ENCODE measurements around the gene CHAMP1. TPM values are rescaled to one million over a fixed set of nuclear protein-coding genes. Genes with fewer than 3 reads are reported as not detected.
A peak's percentile ranks its signal among the peaks of the same experiment; 100 is the strongest.

The CHAMP1 gene, protein sequence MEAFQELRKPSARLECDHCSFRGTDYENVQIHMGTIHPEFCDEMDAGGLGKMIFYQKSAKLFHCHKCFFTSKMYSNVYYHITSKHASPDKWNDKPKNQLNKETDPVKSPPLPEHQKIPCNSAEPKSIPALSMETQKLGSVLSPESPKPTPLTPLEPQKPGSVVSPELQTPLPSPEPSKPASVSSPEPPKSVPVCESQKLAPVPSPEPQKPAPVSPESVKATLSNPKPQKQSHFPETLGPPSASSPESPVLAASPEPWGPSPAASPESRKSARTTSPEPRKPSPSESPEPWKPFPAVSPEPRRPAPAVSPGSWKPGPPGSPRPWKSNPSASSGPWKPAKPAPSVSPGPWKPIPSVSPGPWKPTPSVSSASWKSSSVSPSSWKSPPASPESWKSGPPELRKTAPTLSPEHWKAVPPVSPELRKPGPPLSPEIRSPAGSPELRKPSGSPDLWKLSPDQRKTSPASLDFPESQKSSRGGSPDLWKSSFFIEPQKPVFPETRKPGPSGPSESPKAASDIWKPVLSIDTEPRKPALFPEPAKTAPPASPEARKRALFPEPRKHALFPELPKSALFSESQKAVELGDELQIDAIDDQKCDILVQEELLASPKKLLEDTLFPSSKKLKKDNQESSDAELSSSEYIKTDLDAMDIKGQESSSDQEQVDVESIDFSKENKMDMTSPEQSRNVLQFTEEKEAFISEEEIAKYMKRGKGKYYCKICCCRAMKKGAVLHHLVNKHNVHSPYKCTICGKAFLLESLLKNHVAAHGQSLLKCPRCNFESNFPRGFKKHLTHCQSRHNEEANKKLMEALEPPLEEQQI
- total RNA-seq (2014; rRNA removed; shearing (Covaris generic); ENCODE audit: low replicate concordance), result 22.5 and 35.2 TPM in 2 replicates

DNA sequence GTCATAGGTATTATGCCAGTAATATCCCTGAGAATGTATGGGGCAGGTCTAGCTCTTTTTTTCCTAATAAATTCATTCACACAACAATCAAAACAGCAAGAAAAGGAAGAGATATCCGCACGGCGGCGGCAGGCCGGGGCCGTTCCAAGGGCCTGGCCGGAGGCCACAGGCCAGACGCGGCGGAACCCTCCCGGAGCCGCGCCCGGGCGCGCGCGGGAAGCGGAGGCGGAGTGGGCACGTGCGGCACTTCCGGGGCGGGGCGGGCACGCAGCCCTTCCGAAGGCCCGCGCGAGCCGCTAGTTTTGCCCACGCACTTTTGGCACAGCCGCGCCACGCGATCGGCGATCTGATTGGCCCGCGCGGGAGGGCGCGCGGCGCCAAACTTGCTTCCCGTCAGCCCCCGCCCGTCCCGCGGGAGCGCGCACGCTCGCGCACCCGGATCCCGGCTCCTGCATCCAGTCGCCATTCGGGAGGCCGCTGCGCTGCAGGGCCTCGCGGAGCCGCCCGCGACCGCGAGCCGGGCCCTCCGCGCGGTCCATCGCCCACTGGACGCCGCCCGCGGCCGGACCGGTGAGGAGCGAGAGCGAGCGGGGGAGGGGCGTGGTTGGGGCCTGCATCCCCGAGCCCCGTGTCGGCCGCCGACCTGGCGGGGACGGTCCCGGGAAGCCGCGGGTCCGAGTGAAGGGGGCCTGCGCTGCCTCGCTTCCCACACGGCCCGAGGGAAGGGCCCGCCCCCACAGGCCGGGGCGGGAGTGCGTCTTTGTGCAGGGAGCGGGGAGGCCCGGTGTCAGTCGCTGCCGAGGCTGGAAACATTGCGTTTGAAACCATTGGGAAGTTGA lies at the start of gene CHAMP1:
CHAMP1 (plus strand) TSS at position 430 of the 839 bp plus-strand sequence. CDS start 9,340 bp downstream, outside the sequence.
- H3K4me1 ChIP-seq (ENCODE audit: low read length), result peaks cover 64% of the 10 kb centered on the region
- H3K4me2 ChIP-seq (ENCODE audit: low read depth, low read length, poor library complexity, severe bottlenecking), result peak within 1 kb of the TSS; percentile 86
- H3K79me2 ChIP-seq (ENCODE audit: low read length), result peaks cover 60% of the 10 kb centered on the region
- H3K9me3 ChIP-seq (ENCODE audit: low read length), result no peaks in the 10 kb centered on the region
- H3K9me2 ChIP-seq (replicated peaks; ENCODE audit: insufficient read depth, low read length), result no peaks in the 10 kb centered on the region; the same call in 1 of the 2 replicates
- peak; percentile 98 for DNase-seq
- H3K9ac ChIP-seq (ENCODE audit: low read length), result peak within 1 kb of the TSS; percentile 96
- H2AFZ ChIP-seq (ENCODE audit: low read length), result peak within 1 kb of the TSS; percentile 65
- no peaks in the 10 kb centered on the region for H3K27me3 ChIP-seq (ENCODE audit: low read length)
- H3K36me3 ChIP-seq (ENCODE audit: insufficient read depth, low read length), result peaks cover 10% of the 10 kb centered on the region; the same call in 1 of the 2 replicates
- H3K27ac ChIP-seq (ENCODE audit: low read length), result peak within 1 kb of the TSS; percentile 92
- H3K4me3 ChIP-seq (ENCODE audit: low read length), result peak within 1 kb of the TSS; percentile 76
- H4K20me1 ChIP-seq (ENCODE audit: insufficient read depth, low read depth, low read length), result peaks cover 38% of the 10 kb centered on the region; the same call in 1 of the 2 replicates

GRCh38 chr13:114264886-114265611 lies 49.3 kb upstream of the CHAMP1 start:
- H3K9ac ChIP-seq (ENCODE audit: low read length), result no peak overlapping the region
- peaks cover 92% of the 10 kb centered on the region for H3K36me3 ChIP-seq (ENCODE audit: insufficient read depth, low read length)
- peaks cover 16% of the 10 kb centered on the region for H3K4me1 ChIP-seq (ENCODE audit: low read length)

DNA sequence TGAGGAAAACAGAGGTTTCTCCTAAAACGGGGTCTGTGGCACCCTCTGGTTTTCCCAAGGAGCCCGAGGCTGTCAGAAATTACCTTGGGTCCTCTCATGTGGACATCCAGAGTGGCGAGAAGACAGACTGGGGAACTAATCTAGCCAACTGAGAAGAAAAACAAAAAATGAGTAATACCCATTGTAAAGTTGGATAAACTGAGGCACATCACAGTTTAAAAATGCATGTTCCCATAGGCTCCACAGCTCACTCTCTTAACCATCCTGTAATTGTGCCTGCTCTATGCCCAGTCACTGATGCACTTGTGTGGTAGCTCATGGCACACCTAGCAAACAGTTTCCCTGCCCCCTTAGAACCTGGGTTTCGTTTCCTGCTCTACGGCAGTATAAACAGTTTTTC lies 48.1 kb upstream of the CHAMP1 start:
- no peak overlapping the region for H3K27ac ChIP-seq (ENCODE audit: low read length)
- DNase-seq, result no peak
- H3K36me3 ChIP-seq (ENCODE audit: insufficient read depth, low read length), result peaks cover 80% of the 10 kb centered on the region
- no peak overlapping the region for H3K9ac ChIP-seq (ENCODE audit: low read length)
- no peak overlapping the region for H2AFZ ChIP-seq (ENCODE audit: low read length)
- peaks cover 16% of the 10 kb centered on the region for H3K4me1 ChIP-seq (ENCODE audit: low read length)
- no peaks in the 10 kb centered on the region for H3K9me2 ChIP-seq (replicated peaks; ENCODE audit: insufficient read depth, low read length)
- no peaks in the 10 kb centered on the region for H4K20me1 ChIP-seq (ENCODE audit: insufficient read depth, low read depth, low read length)
- H3K79me2 ChIP-seq (ENCODE audit: low read length), result peaks cover 3% of the 10 kb centered on the region; the same call in 1 of the 2 replicates
- H3K27me3 ChIP-seq (ENCODE audit: low read length), result no peaks in the 10 kb centered on the region
- H3K4me2 ChIP-seq (ENCODE audit: low read depth, low read length, poor library complexity, severe bottlenecking), result no peak overlapping the region
- no peak overlapping the region for H3K4me3 ChIP-seq (ENCODE audit: low read length)
- peaks cover 3% of the 10 kb centered on the region; the same call in 1 of the 2 replicates for H3K9me3 ChIP-seq (ENCODE audit: low read length)

More at GRCh38 chr13:114264886-114265611, 49.3 kb upstream of the CHAMP1 start:
- Histone ChIP-seq H3K79me2 (ENCODE audit: low read length) (peaks cover 3% of the 10 kb centered on the region; the same call in 1 of the 2 replicates), H3K9me2 (replicated peaks; ENCODE audit: insufficient read depth, low read length) (no peaks in the 10 kb centered on the region), H3K4me3 (ENCODE audit: low read length) (no peak overlapping the region), H3K27me3 (ENCODE audit: low read length) (no peaks in the 10 kb centered on the region), H3K9me3 (ENCODE audit: low read length) (peaks cover 3% of the 10 kb centered on the region; the same call in 1 of the 2 replicates), H3K4me2 (ENCODE audit: low read depth, low read length, poor library complexity, severe bottlenecking) (no peak overlapping the region), H3K27ac (ENCODE audit: low read length) (no peak overlapping the region), H4K20me1 (ENCODE audit: insufficient read depth, low read depth, low read length) (no peaks in the 10 kb centered on the region), H2AFZ (ENCODE audit: low read length) (no peak overlapping the region)
- DNase-seq, result no peak

GRCh38 chr13:114268344-114269280 lies 45.7 kb upstream of the CHAMP1 start:
- no peak overlapping the region for H3K9ac ChIP-seq (ENCODE audit: low read length)
- peaks cover 3% of the 10 kb centered on the region; the same call in 1 of the 2 replicates for H3K9me3 ChIP-seq (ENCODE audit: low read length)
- H3K36me3 ChIP-seq (ENCODE audit: insufficient read depth, low read length), result peaks cover 71% of the 10 kb centered on the region
- no peaks in the 10 kb centered on the region for H3K27me3 ChIP-seq (ENCODE audit: low read length)
- peak; percentile 79 for DNase-seq
- no peak overlapping the region for H3K4me2 ChIP-seq (ENCODE audit: low read depth, low read length, poor library complexity, severe bottlenecking)
- H3K4me1 ChIP-seq (ENCODE audit: low read length), result peaks cover 16% of the 10 kb centered on the region
- H4K20me1 ChIP-seq (ENCODE audit: insufficient read depth, low read depth, low read length), result no peaks in the 10 kb centered on the region
- no peak overlapping the region for H3K4me3 ChIP-seq (ENCODE audit: low read length)
- peak overlapping the region; percentile 65 for H3K27ac ChIP-seq (ENCODE audit: low read length)
- peaks cover 2% of the 10 kb centered on the region; the same call in 1 of the 2 replicates for H3K79me2 ChIP-seq (ENCODE audit: low read length)
- H2AFZ ChIP-seq (ENCODE audit: low read length), result no peak overlapping the region
- no peaks in the 10 kb centered on the region for H3K9me2 ChIP-seq (replicated peaks; ENCODE audit: insufficient read depth, low read length)

- Histone ChIP-seq H3K4me2 (ENCODE audit: low read depth, low read length, poor library complexity, severe bottlenecking) (no peak overlapping the region), H4K20me1 (ENCODE audit: insufficient read depth, low read depth, low read length) (no peaks in the 10 kb centered on the region), H3K79me2 (ENCODE audit: low read length) (no peaks in the 10 kb centered on the region), H3K4me1 (ENCODE audit: low read length) (peaks cover 16% of the 10 kb centered on the region), H2AFZ (ENCODE audit: low read length) (no peak overlapping the region), H3K27me3 (ENCODE audit: low read length) (no peaks in the 10 kb centered on the region), H3K9me2 (replicated peaks; ENCODE audit: insufficient read depth, low read length) (no peaks in the 10 kb centered on the region), H3K9ac (ENCODE audit: low read length) (no peak overlapping the region), H3K4me3 (ENCODE audit: low read length) (no peak overlapping the region), H3K27ac (ENCODE audit: low read length) (peak overlapping the region; percentile 65; the same call in 1 of the 2 replicates), H3K36me3 (ENCODE audit: insufficient read depth, low read length) (peaks cover 67% of the 10 kb centered on the region), H3K9me3 (ENCODE audit: low read length) (peaks cover 3% of the 10 kb centered on the region; the same call in 1 of the 2 replicates)
- no peak for DNase-seq
Observed at GRCh38 chr13:114269281-114269770, 45.0 kb upstream of the CHAMP1 start.

DNA sequence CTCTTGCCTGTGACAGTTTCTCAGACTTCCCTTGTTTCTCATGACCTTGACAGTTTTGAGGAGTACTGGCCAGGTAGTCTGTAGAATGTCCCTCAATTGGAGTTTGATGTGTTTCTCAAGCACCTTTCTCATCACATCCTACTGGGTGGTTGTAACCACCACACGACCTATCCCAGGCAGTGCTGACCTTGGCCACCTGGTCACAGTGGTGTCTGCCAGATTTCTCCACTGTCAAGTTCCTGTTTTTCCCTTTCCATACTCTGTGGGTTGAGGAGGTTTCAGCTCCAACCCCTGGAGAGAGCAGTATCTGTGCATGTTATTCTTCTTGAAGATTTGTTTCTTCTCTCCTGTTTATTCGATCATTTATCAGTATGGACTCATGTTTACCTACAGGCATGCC lies 41.3 kb upstream of the CHAMP1 start:
- no peak overlapping the region for H3K4me3 ChIP-seq (ENCODE audit: low read length)

More for the DNA sequence above, 41.3 kb upstream of the CHAMP1 start:
- Histone ChIP-seq H3K4me1 (ENCODE audit: low read length) (peaks cover 12% of the 10 kb centered on the region), H3K4me2 (ENCODE audit: low read depth, low read length, poor library complexity, severe bottlenecking) (no peak overlapping the region), H4K20me1 (ENCODE audit: insufficient read depth, low read depth, low read length) (no peaks in the 10 kb centered on the region), H3K27ac (ENCODE audit: low read length) (no peak overlapping the region), H3K27me3 (ENCODE audit: low read length) (no peaks in the 10 kb centered on the region), H2AFZ (ENCODE audit: low read length) (no peak overlapping the region), H3K36me3 (ENCODE audit: insufficient read depth, low read length) (peaks cover 42% of the 10 kb centered on the region), H3K9me3 (ENCODE audit: low read length) (peaks cover under 1% of the 10 kb centered on the region; the same call in 1 of the 2 replicates), H3K9me2 (replicated peaks; ENCODE audit: insufficient read depth, low read length) (no peaks in the 10 kb centered on the region), H3K79me2 (ENCODE audit: low read length) (no peaks in the 10 kb centered on the region), H3K9ac (ENCODE audit: low read length) (no peak overlapping the region)
- DNase-seq, result no peak
